GM23248 (cell line): ENCODE data around the gene ZNF428. TPM values are rescaled to one million over a fixed set of nuclear protein-coding genes. Genes with fewer than 3 reads are reported as not detected.

Source experiments
- DNase-seq: peaks from one replicate; pipeline ENCODE4 v3.0.0-alpha.2; 2015
- H2AFZ ChIP-seq: fragments of 200-600 bp; sonication (generic); 2 replicates; pipeline ENCODE4 v1.6.1; 2016; ENCODE audit warnings: antibody characterized with exemption
- H3F3A ChIP-seq: fragments of 200-600 bp; sonication (generic); 2 replicates; pipeline ENCODE4 v1.6.1; 2016; ENCODE audit warnings: mild to moderate bottlenecking, antibody characterized with exemption, mixed run types; ENCODE audit not compliant: insufficient read depth
- H3K27ac ChIP-seq: fragments of 200-600 bp; sonication (generic); 2 replicates; pipeline ENCODE4 v1.5.1; 2016; ENCODE audit warnings: mild to moderate bottlenecking
- H3K27me3 ChIP-seq: fragments of 200-600 bp; sonication (generic); replicated peaks from 2 replicates; pipeline ENCODE4 v1.6.1; 2016; ENCODE audit warnings: mild to moderate bottlenecking; ENCODE audit not compliant: insufficient read depth
- H3K36me3 ChIP-seq: fragments of 200-600 bp; sonication (generic); 2 replicates; pipeline ENCODE4 v1.6.1; 2016; ENCODE audit warnings: low read depth, mild to moderate bottlenecking
- H3K4me1 ChIP-seq: fragments of 200-600 bp; sonication (generic); 2 replicates; pipeline ENCODE4 v1.6.1; 2016; ENCODE audit warnings: mild to moderate bottlenecking; ENCODE audit not compliant: insufficient read depth
- H3K4me2 ChIP-seq: fragments of 200-600 bp; sonication (generic); one replicate; pipeline ENCODE4 v1.6.1; 2016; ENCODE audit warnings: mild to moderate bottlenecking; ENCODE audit not compliant: unreplicated experiment
- H3K4me3 ChIP-seq: fragments of 200-600 bp; sonication (generic); 2 replicates; pipeline ENCODE4 v1.5.1; 2016; ENCODE audit warnings: mild to moderate bottlenecking
- H3K79me2 ChIP-seq: fragments of 200-600 bp; sonication (generic); 2 replicates; pipeline ENCODE4 v1.6.1; 2016; ENCODE audit warnings: mild to moderate bottlenecking; ENCODE audit not compliant: insufficient read depth
- H3K9ac ChIP-seq: fragments of 200-600 bp; sonication (generic); 2 replicates; pipeline ENCODE4 v1.6.1; 2016; ENCODE audit warnings: mild to moderate bottlenecking
- H3K9me2 ChIP-seq: fragments of 200-600 bp; sonication (generic); 2 replicates; pipeline ENCODE4 v1.6.1; 2016; ENCODE audit warnings: mixed run types, mild to moderate bottlenecking, moderate library complexity; ENCODE audit not compliant: insufficient read depth
- H3K9me3 ChIP-seq: fragments of 200-600 bp; sonication (generic); one replicate; pipeline ENCODE4 v1.6.1; 2017; ENCODE audit warnings: low read depth
- H4K20me1 ChIP-seq: fragments of 200-600 bp; sonication (generic); 2 replicates; pipeline ENCODE4 v1.6.0; 2016; ENCODE audit not compliant: insufficient read depth
- EZH2 ChIP-seq: fragments of 200-600 bp; sonication (generic); IDR thresholded peaks from 2 replicates; pipeline ENCODE4 v1.6.1; 2018; ENCODE audit warnings: antibody characterized with exemption, mild to moderate bottlenecking; ENCODE audit not compliant: insufficient read depth, poor library complexity, severe bottlenecking
- EZH2phosphoT487 ChIP-seq: fragments of 200-600 bp; sonication (generic); IDR thresholded peaks from 2 replicates; pipeline ENCODE4 v1.6.1; 2018; ENCODE audit warnings: antibody characterized with exemption, moderate library complexity, mild to moderate bottlenecking, low read depth; ENCODE audit not compliant: insufficient read depth
- WGBS, 2 experiments: methylation state at CpG; one replicate each; pipeline ENCODE4 v1.1.6; 2015 to 2017; ENCODE audit warnings: low lambda C conversion rate in 2 of 2, low coverage in 1 of 2; ENCODE audit errors: missing lambda C conversion rate in 2 of 2; 5-methylcytosine and 5-hydroxymethylcytosine counted together
- in situ Hi-C: fragments of 300-500 bp; cut with MboI; formaldehyde crosslinking; loops from 2 replicates; pipeline ENCODE4 v1.15.0; 2020
- polyA plus RNA-seq: library from polyadenylated mRNA; unstranded; fragments of >200 nt; fragmentation: Nextera tagmentation; extraction: Ambion mirVana; gene quantifications from 2 replicates; pipeline ENCODE4 v1.2.1, GENCODE V29; 2016
- total RNA-seq: library from RNA; depleted of rRNA; stranded (reverse); fragments of >200 nt; shearing (Covaris generic); gene quantifications from 2 replicates; pipeline ENCODE4 v1.2.3, GENCODE V29; 2014

The ZNF428 gene
- total and polyA plus RNA-seq, 2 experiments from 2014 or later = 29.7 to 36.0 TPM

- H3K9me3 ChIP-seq = no peaks in the 10 kb centered on the region
- H3F3A ChIP-seq = peaks cover 4% of the 10 kb centered on the region; the same call in 1 of the 2 replicates
- H3K27ac ChIP-seq = no peak overlapping the region
- no peak overlapping the region for H3K9ac ChIP-seq
- no peak for TF ChIP-seq EZH2phosphoT487
- no peak overlapping the region; the same call in 1 of the 2 replicates for H2AFZ ChIP-seq
- WGBS, 2 experiments = 68 to 70% methylated on average over 7 of the region's 7 CpGs
- no peaks in the 10 kb centered on the region for H3K36me3 ChIP-seq
- no peaks in the 10 kb centered on the region for H4K20me1 ChIP-seq
- no peaks in the 10 kb centered on the region for H3K4me1 ChIP-seq
- no peak overlapping the region for H3K4me2 ChIP-seq
- no peak overlapping the region for H3K4me3 ChIP-seq
- in situ Hi-C loops = no loop called here
- H3K9me2 ChIP-seq = no peaks in the 10 kb centered on the region
- H3K79me2 ChIP-seq = no peaks in the 10 kb centered on the region
- no peaks in the 10 kb centered on the region for H3K27me3 ChIP-seq
- no peak for DNase-seq
These were observed 38.0 kb downstream of the ZNF428 start for GRCh38 chr19:43581467-43581866.

- Histone ChIP-seq H3K27ac (no peak overlapping the region), H3K4me3 (no peak overlapping the region), H4K20me1 (no peaks in the 10 kb centered on the region), H2AFZ (no peak overlapping the region), H3F3A (no peaks in the 10 kb centered on the region; the same call in 1 of the 2 replicates), H3K9ac (no peak overlapping the region), H3K79me2 (peaks cover 15% of the 10 kb centered on the region), H3K36me3 (no peaks in the 10 kb centered on the region), H3K27me3 (no peaks in the 10 kb centered on the region), H3K4me1 (peaks cover 6% of the 10 kb centered on the region), H3K9me2 (no peaks in the 10 kb centered on the region), H3K4me2 (no peak overlapping the region), H3K9me3 (no peaks in the 10 kb centered on the region)
- TF ChIP-seq EZH2 (no peak), EZH2phosphoT487 (no peak)
- in situ Hi-C loops = no loop called here
- 87 to 95% methylated on average over 3 of the region's 3 CpGs for WGBS, 2 experiments
- DNase-seq = no peak
These were observed 40.6 kb downstream of the ZNF428 start for GRCh38 chr19:43578787-43579186.

DNA sequence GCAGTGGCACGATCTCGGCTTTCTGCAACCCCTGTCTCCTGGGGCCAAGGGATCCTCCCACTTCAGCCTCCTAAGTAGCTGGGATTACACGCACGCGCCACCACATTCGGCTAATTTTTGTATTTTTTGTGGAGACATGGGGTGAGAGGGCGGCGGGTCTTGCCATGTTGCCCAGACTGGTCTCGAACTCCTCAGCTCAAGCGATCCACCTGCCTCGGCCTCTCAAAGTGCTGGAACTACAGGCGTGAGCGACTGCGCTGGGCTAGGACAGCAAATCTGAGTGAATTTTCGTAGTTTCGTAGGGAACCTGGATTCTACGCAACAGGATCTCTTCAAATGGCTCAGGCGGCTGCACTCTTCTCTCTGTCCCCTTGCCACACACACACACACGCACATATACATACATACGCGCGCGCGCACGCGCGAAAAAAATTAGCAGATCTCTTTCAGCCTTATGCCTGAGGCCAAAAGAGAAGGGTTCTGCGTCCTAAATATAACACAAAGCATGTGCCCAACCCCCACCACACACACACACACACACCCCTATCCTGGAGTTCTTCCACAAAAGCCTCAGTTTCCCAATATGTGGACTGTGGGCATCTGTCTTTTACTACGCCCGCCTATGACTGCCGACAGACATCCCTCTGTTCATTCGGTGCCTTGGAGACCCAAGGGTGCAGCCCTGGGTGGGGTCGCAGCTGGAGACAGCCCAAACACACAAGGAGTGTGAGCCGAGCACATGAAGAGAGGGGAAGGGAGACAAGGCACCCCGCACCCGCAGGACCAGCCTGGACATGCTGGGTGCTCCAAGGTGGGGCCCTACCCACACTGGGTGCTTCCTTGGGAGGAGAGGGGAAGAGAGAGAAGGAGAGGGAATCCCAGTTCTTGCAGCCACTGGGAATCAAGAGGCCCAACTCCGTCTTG is 43.2 kb downstream of the ZNF428 start:
- H3K9ac ChIP-seq = peak overlapping the region; percentile 78
- in situ Hi-C loops = no loop called here
- 43 to 59% methylated on average over 37 of the region's 37 CpGs for WGBS, 2 experiments

DNA sequence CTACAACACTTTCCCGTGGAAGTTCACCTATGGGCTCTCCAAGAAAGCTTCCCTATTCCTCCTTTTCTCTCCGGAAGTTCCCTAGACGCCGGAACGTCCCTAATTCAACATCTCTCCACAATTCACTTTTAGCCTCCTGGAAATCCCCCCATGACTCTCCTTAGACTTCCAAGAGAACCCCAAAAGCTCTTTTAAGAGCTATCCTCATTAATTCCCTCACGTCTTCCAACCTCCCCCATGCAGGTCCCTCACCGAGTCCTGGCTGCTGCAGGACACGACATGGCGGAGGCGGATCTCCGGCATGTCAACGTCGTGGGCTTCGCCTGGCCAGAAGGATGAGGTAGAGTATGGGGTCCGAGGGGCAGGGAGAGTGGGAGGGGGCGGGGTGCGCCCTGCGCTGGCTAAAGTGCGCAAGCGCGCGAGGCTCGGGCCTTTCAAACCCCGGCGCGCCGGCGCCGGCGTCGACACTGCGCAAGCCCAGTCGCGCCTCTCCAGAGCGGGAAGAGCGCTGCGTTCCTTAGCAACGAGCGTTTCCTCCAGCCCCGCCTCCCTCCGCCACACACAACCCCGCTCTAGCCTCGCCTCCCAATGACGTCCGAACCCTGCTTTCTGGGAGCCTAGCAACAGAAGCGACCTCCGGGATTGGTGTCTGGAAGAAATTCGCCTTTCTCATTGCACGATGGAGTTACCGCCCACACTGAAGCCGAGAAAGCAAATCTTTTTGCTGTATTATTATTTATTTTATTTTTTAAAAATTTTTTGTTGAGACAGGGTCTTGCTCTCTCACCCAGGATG is 44.1 kb downstream of the ZNF428 start, which contains the start of the genes PINLYP and XRCC1:
Gene PINLYP (plus strand): TSS at position 646 of the 795 bp plus-strand sequence. CDS start 1,391 bp downstream, outside the sequence.
Gene XRCC1 (minus strand): TSS at position 372 of the 795 bp plus-strand sequence. CDS start 69 bp downstream, at position 303.
- H3K4me2 ChIP-seq = peak within 1 kb of the TSS; percentile 92
- TF ChIP-seq EZH2 (no peak), EZH2phosphoT487 (no peak)
- no peaks in the 10 kb centered on the region for H3K36me3 ChIP-seq
- H4K20me1 ChIP-seq = no peaks in the 10 kb centered on the region
- H3K79me2 ChIP-seq = peaks cover 41% of the 10 kb centered on the region
- in situ Hi-C loops = no loop called here
- H3K9ac ChIP-seq = peak within 1 kb of the TSS; percentile 98
- H3K9me2 ChIP-seq = no peaks in the 10 kb centered on the region
- peak; percentile 100 for DNase-seq
- peak within 1 kb of the TSS; percentile 100 for H3K4me3 ChIP-seq
- H2AFZ ChIP-seq = peak within 1 kb of the TSS; percentile 99
- peaks cover 6% of the 10 kb centered on the region for H3K4me1 ChIP-seq
- no peaks in the 10 kb centered on the region for H3F3A ChIP-seq
- peak within 1 kb of the TSS; percentile 78 for H3K27ac ChIP-seq
- 1% methylated on average over 34 to 50 of the region's 51 CpGs for WGBS, 2 experiments
- no peaks in the 10 kb centered on the region for H3K27me3 ChIP-seq
- H3K9me3 ChIP-seq = no peaks in the 10 kb centered on the region

More for the DNA sequence above, 43.2 kb downstream of the ZNF428 start:
- no peaks in the 10 kb centered on the region for H3F3A ChIP-seq
- no peaks in the 10 kb centered on the region for H3K27me3 ChIP-seq
- peak; percentile 40 for DNase-seq
- no peak for TF ChIP-seq EZH2phosphoT487
- no peak for TF ChIP-seq EZH2
- no peaks in the 10 kb centered on the region for H4K20me1 ChIP-seq
- peaks cover 38% of the 10 kb centered on the region for H3K79me2 ChIP-seq
- no peaks in the 10 kb centered on the region for H3K36me3 ChIP-seq
- peak overlapping the region; percentile 94 for H2AFZ ChIP-seq
- H3K4me2 ChIP-seq = peak overlapping the region; percentile 63
- no peaks in the 10 kb centered on the region for H3K9me2 ChIP-seq
- H3K4me1 ChIP-seq = peaks cover 6% of the 10 kb centered on the region
- H3K27ac ChIP-seq = peak overlapping the region; percentile 78
- peak overlapping the region; percentile 72 for H3K4me3 ChIP-seq
- H3K9me3 ChIP-seq = no peaks in the 10 kb centered on the region
